Peyer's patch (tissue), 4 donors: Measurements from ENCODE around the gene DGCR6L.
"Not testable (repeated sequence)": the region's sequence is repeated elsewhere in the genome, so short reads cannot be mapped to it uniquely, and the experiment has no call there.

Experiments used
- CTCF ChIP-seq, 6 experiments: fragments of 450-650 bp in 4 of 6; fragments of 200-600 bp in 2 of 6; sonication (generic) in 1 of 6; IDR thresholded peaks; one replicate each; pipeline ENCODE4 v1.5.1; 2017 to 2019; ENCODE audit warnings: antibody characterized with exemption in 6 of 6, mild to moderate bottlenecking in 3 of 6, moderate library complexity in 1 of 6
- POLR2A ChIP-seq, 2 donors: fragments of 450-650 bp; IDR thresholded peaks; one replicate each; pipeline ENCODE4 v1.5.1; 2017; ENCODE audit warnings: antibody characterized with exemption in 2 of 2, mild to moderate bottlenecking in 2 of 2, moderate library complexity in 2 of 2

GRCh38 chr22:20286312-20286660, 33.6 kb downstream of the DGCR6L start:
- not testable (repeated sequence) for TF ChIP-seq CTCF, POLR2A (IDR thresholded peaks at IDR 0.05)
